HepG2 (cell line): ENCODE data around the gene RHBDF2. TPM values are rescaled to one million over a fixed set of nuclear protein-coding genes. Genes with fewer than 3 reads are reported as not detected.
"Not testable (repeated sequence)": the region's sequence is repeated elsewhere in the genome, so short reads cannot be mapped to it uniquely, and the experiment has no call there.

Experiments
- DPF2 ChIP-seq: sonication (generic); formaldehyde crosslinking; IDR thresholded peaks from 2 replicates; pipeline ENCODE4 v1.4.0; 2020; ENCODE audit warnings: mild to moderate bottlenecking, low read depth, missing genetic modification reagents, borderline replicate concordance
- EP300 ChIP-seq, 3 experiments: sonication (generic) in 1 of 3; formaldehyde crosslinking in 1 of 3; IDR thresholded peaks; 2 replicates each; pipeline versions ENCODE4 v1.5.1 to v1.6.1; 2011 to 2020; ENCODE audit warnings: low read depth in 2 of 3, low read length in 2 of 3, borderline replicate concordance in 1 of 3, improper control_type of control experiment in 1 of 3, mild to moderate bottlenecking in 1 of 3, missing genetic modification reagents in 1 of 3, moderate library complexity in 1 of 3
- FOXK1 ChIP-seq: sonication (generic); formaldehyde crosslinking; IDR thresholded peaks from 2 replicates; pipeline ENCODE4 v1.4.0; 2020; ENCODE audit warnings: low read depth, missing genetic modification reagents, borderline replicate concordance
- HINFP ChIP-seq: sonication (generic); formaldehyde crosslinking; IDR thresholded peaks from 2 replicates; pipeline ENCODE4 v1.4.0; 2020; ENCODE audit warnings: low read depth, mild to moderate bottlenecking, missing genetic modification reagents
- KAT7 ChIP-seq: IDR thresholded peaks from 2 replicates; pipeline ENCODE4 v1.6.1; 2018; ENCODE audit warnings: borderline replicate concordance, missing compliant biosample characterization
- MEIS2 ChIP-seq: sonication (generic); formaldehyde crosslinking; IDR thresholded peaks from 2 replicates; pipeline ENCODE4 v1.9.0; 2021; ENCODE audit warnings: mild to moderate bottlenecking, missing genetic modification reagents
- NCOR1 ChIP-seq: fragments of 200-600 bp; sonication (generic); IDR thresholded peaks from 2 replicates; pipeline ENCODE4 v1.7.0; 2017; ENCODE audit warnings: antibody characterized with exemption, low read length, borderline replicate concordance
- NR2F1 ChIP-seq, 2 experiments: fragments of 450-650 bp in 1 of 2; formaldehyde crosslinking in 1 of 2; IDR thresholded peaks; 2 replicates each; pipeline versions ENCODE4 v1.5.0 to v1.6.1; 2016 to 2020; ENCODE audit warnings: mild to moderate bottlenecking in 1 of 2, missing compliant biosample characterization in 1 of 2, missing genetic modification reagents in 1 of 2, moderate library complexity in 1 of 2
- PAXIP1 ChIP-seq: sonication (generic); formaldehyde crosslinking; conservative IDR thresholded peaks from 2 replicates; pipeline ENCODE4 v1.4.0; 2020; ENCODE audit warnings: mild to moderate bottlenecking, missing genetic modification reagents, moderate library complexity
- ZBTB39 ChIP-seq: sonication (generic); formaldehyde crosslinking; IDR thresholded peaks from 2 replicates; pipeline ENCODE4 v1.5.0; 2020; ENCODE audit warnings: missing genetic modification reagents
- ZFP90 ChIP-seq: sonication (generic); formaldehyde crosslinking; IDR thresholded peaks from 2 replicates; pipeline ENCODE4 v1.8.0; 2022; ENCODE audit warnings: missing genetic modification reagents, mild to moderate bottlenecking, inconsistent platforms, borderline replicate concordance
- ZNF329 ChIP-seq: sonication (generic); formaldehyde crosslinking; IDR thresholded peaks from 2 replicates; pipeline ENCODE4 v1.9.0; 2021; ENCODE audit warnings: low read depth, mild to moderate bottlenecking, missing genetic modification reagents
- ZNF678 ChIP-seq: sonication (generic); formaldehyde crosslinking; IDR thresholded peaks from 2 replicates; pipeline ENCODE4 v1.4.0; 2020; ENCODE audit warnings: mild to moderate bottlenecking, missing genetic modification reagents
- ZNF770 ChIP-seq: sonication (generic); formaldehyde crosslinking; IDR thresholded peaks from 2 replicates; pipeline ENCODE4 v1.5.0; 2020; ENCODE audit warnings: mild to moderate bottlenecking, missing genetic modification reagents
- ZNF776 ChIP-seq: sonication (generic); formaldehyde crosslinking; IDR thresholded peaks from 2 replicates; pipeline ENCODE4 v1.4.0; 2020; ENCODE audit warnings: mild to moderate bottlenecking, missing genetic modification reagents
- polyA plus RNA-seq, 8 experiments: library from polyadenylated mRNA; depleted of rRNA in 3 of 8; stranded (reverse) in 7 of 8; unstranded in 1 of 8; fragments of >200 nt; fragmentation: Illumina TruSeq in 4 of 8; extraction: Trizol in 4 of 8; gene quantifications; 2 replicates each; pipeline versions ENCODE4 v1.2.1 to v1.2.3, GENCODE V29; 2011 to 2016; ENCODE audit warnings: low read depth in 4 of 8, missing spikeins in 1 of 8, mixed read lengths in 1 of 8; ENCODE audit not compliant: insufficient read depth in 1 of 8
- total RNA-seq, 5 experiments: library from RNA; depleted of rRNA; stranded (reverse); fragments of >200 nt; fragmentation: Illumina TruSeq; extraction: Trizol; gene quantifications; 2 replicates each; pipeline ENCODE4 v1.2.3, GENCODE V29; 2016; ENCODE audit warnings: low read depth in 1 of 5
- TF ChIP-seq, protein P1 (sequence below): sonication (generic); formaldehyde crosslinking; IDR thresholded peaks from 2 replicates; pipeline ENCODE4 v1.4.0; 2020; ENCODE audit warnings: mild to moderate bottlenecking, missing genetic modification reagents

Gene RHBDF2
- total and polyA plus RNA-seq, 2 of the 13 experiments (the other 11 are each of a cell fraction or from before 2014, with no cell fraction given) = 7.8 to 24.2 TPM

DNA sequence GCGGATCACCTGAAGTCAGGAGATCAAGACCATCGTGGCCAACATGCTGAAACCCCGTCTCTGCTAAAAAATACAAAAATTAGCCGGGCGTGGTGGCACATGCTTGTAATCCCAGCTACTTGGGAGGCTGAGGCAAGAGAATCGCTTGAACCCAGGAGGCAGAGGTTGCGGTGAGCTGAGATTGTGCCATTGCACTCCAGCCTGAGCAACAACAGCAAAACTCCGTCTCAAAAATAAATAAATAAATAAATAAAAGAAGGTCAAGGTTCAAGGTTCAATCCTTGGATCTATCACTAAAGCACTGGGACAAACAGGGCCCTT lies 24.2 kb upstream of the RHBDF2 start (continued):
- TF ChIP-seq ZBTB39 (CRISPR knock-in tag) (0 out of 2 replicates have a peak, but pooled peaks have one; percentile 25), KAT7 (peak; percentile 20; the same call in 1 of the 2 replicates), NCOR1 (peak; percentile 49; the same call in 1 of the 2 replicates), ZNF329 (CRISPR knock-in tag) (0 out of 2 replicates have a peak, but pooled peaks have one; percentile 5), ZNF770 (CRISPR knock-in tag) (0 out of 2 replicates have a peak, but pooled peaks have one; percentile 3), ZNF776 (CRISPR knock-in tag) (0 out of 2 replicates have a peak, but pooled peaks have one; percentile 16), HINFP (0 out of 2 replicates have a peak, but pooled peaks have one; percentile 16), EP300 (IDR thresholded peaks at IDR 0.05; ENCODE audit: low read depth in 2 of 2, low read length in 2 of 2) (peak in 1 of 2 experiments; percentile 4; a peak in 1 of 4 replicates), ZNF678 (CRISPR knock-in tag) (0 out of 2 replicates have a peak, but pooled peaks have one; percentile 29), FOXK1 (CRISPR knock-in tag) (0 out of 2 replicates have a peak, but pooled peaks have one; percentile 35), NR2F1 (CRISPR knock-in tag; IDR thresholded peaks at IDR 0.05) (peak in 1 of 2 experiments; percentile 77; a peak in 3 of 4 replicates), MEIS2 (CRISPR knock-in tag) (peak; percentile 14; the same call in 1 of the 2 replicates), ZFP90 (CRISPR knock-in tag) (0 out of 2 replicates have a peak, but pooled peaks have one; percentile 22), DPF2 (CRISPR knock-in tag) (0 out of 2 replicates have a peak, but pooled peaks have one; percentile 72), PAXIP1 (CRISPR knock-in tag) (0 out of 2 replicates have a peak, but pooled peaks have one; percentile 46)
- TF ChIP-seq, protein P1, sequence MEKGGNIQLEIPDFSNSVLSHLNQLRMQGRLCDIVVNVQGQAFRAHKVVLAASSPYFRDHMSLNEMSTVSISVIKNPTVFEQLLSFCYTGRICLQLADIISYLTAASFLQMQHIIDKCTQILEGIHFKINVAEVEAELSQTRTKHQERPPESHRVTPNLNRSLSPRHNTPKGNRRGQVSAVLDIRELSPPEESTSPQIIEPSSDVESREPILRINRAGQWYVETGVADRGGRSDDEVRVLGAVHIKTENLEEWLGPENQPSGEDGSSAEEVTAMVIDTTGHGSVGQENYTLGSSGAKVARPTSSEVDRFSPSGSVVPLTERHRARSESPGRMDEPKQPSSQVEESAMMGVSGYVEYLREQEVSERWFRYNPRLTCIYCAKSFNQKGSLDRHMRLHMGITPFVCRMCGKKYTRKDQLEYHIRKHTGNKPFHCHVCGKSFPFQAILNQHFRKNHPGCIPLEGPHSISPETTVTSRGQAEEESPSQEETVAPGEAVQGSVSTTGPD = 0 out of 2 replicates have a peak, but pooled peaks have one; percentile 3
- not testable (repeated sequence) for TF ChIP-seq EP300 (CRISPR knock-in tag; IDR thresholded peaks at IDR 0.05; ENCODE audit: borderline replicate concordance)
